Activated CD8-positive, alpha-beta memory T cell treated with anti-CD3 and anti-CD28 coated beads for 24 hours (primary cell): Measurements from ENCODE around the gene GPD1.

ENCODE experiments used
- DNase-seq: peaks from one replicate; pipeline ENCODE4 v3.0.0-alpha.2; 2020

Gene GPD1

GRCh38 chr12:50102646-50103309, 1.0 kb upstream of the GPD1 start:
- no peak for DNase-seq

- DNase-seq: no peak
These were observed 457 bp upstream of the GPD1 start for GRCh38 chr12:50103351-50103750.

- no peak for DNase-seq
These were observed 884 bp downstream of the GPD1 start for GRCh38 chr12:50104417-50105366.

GRCh38 chr12:50105913-50106450, 2.2 kb downstream of the GPD1 start:
- no peak for DNase-seq

GRCh38 chr12:50106907-50107306, 3.1 kb downstream of the GPD1 start:
- DNase-seq: no peak

- DNase-seq: no peak
These were observed 3.8 kb downstream of the GPD1 start for GRCh38 chr12:50107416-50108268.

- DNase-seq: no peak
These were observed 5.5 kb downstream of the GPD1 start for GRCh38 chr12:50109319-50109718.

- no peak for DNase-seq
These were observed 6.4 kb downstream of the GPD1 start for GRCh38 chr12:50110127-50110761.

- DNase-seq: peak; percentile 66
These were observed 7.0 kb downstream of the GPD1 start for GRCh38 chr12:50110762-50111351.

GRCh38 chr12:50111395-50111692, 7.5 kb downstream of the GPD1 start:
- DNase-seq: no peak

GRCh38 chr12:50111693-50112455, 8.1 kb downstream of the GPD1 start, which contains the start of gene COX14:
Gene COX14 (plus strand): TSS chr12:50112236. CDS start chr12:50120044, 7,808 bp downstream.
- DNase-seq: peak; percentile 100

GRCh38 chr12:50112456-50113218, 8.8 kb downstream of the GPD1 start:
- no peak for DNase-seq

GRCh38 chr12:50117057-50117622, 13.3 kb downstream of the GPD1 start:
- no peak for DNase-seq

GRCh38 chr12:50119387-50119786, 15.6 kb downstream of the GPD1 start:
- DNase-seq: no peak

GRCh38 chr12:50120521-50120920, 16.7 kb downstream of the GPD1 start:
- DNase-seq: no peak

GRCh38 chr12:50120953-50121352, 17.1 kb downstream of the GPD1 start:
- no peak for DNase-seq

GRCh38 chr12:50121641-50122040, 17.8 kb downstream of the GPD1 start:
- DNase-seq: no peak

GRCh38 chr12:50123203-50123602, 19.4 kb downstream of the GPD1 start:
- DNase-seq: no peak

- DNase-seq: peak; percentile 41
These were observed 23.7 kb downstream of the GPD1 start for GRCh38 chr12:50127546-50127945.

- DNase-seq: peak; percentile 7
These were observed 25.5 kb downstream of the GPD1 start for GRCh38 chr12:50129290-50129689.
